ENCODE measurements around the gene PARD3B. TPM values are rescaled to one million over a fixed set of nuclear protein-coding genes. Genes with fewer than 3 reads are reported as not detected.

PARD3B gene
- total RNA-seq, 1 experiment from 2014 or later: 3.6 TPM

GRCh38 chr2:204628926-204629712 is 83.8 kb downstream of the PARD3B start:
- POLR2A ChIA-PET: no interaction called here
- in situ Hi-C loops (cut with HindIII; ENCODE audit: low pct_unique_long_range_greater_than_20kb, low sequenced_read_pairs): no loop called here
- no peak overlapping the region for H3K4me3 ChIP-seq (ENCODE audit: low read depth in 2 of 2, low read length in 2 of 2)

GRCh38 chr2:204632410-204632809 is 87.1 kb downstream of the PARD3B start:
- DNase-seq (ENCODE audit: low read depth, low spot score) (no peak), ATAC-seq (no peak)
- in situ Hi-C loops (cut with HindIII; ENCODE audit: low pct_unique_long_range_greater_than_20kb, low sequenced_read_pairs): no loop called here
- ChIA-PET CTCF (no interaction called here), POLR2A (no interaction called here)
- Histone ChIP-seq H3K9me3 (ENCODE audit: control insufficient read depth, insufficient read depth, low read depth, low read length) (no peaks in the 10 kb centered on the region), H3K4me3 (ENCODE audit: low read depth in 2 of 2, low read length in 2 of 2) (no peak overlapping the region), H3K27me3 (ENCODE audit: control insufficient read depth, insufficient read depth, low read length) (no peaks in the 10 kb centered on the region), H3K4me1 (ENCODE audit: control insufficient read depth, insufficient read depth, low read length) (no peaks in the 10 kb centered on the region), H3K27ac (ENCODE audit: low read length) (no peak overlapping the region), H3K36me3 (ENCODE audit: control insufficient read depth, insufficient read depth, low read length) (no peaks in the 10 kb centered on the region)
- no peak for TF ChIP-seq POLR2AphosphoS5 (IDR thresholded peaks at IDR 0.05; ENCODE audit: low read depth, low read length)
- TF ChIP-seq CTCF (IDR thresholded peaks at IDR 0.05): no peak
- TF ChIP-seq TCF7L2 (IDR thresholded peaks at IDR 0.05; ENCODE audit: low read depth, low read length): no peak
- no peak for TF ChIP-seq SIN3A (IDR thresholded peaks at IDR 0.05; ENCODE audit: borderline replicate concordance, insufficient read depth, low read depth, low read length)
- BruUV-seq (replicated peaks): no TSS peak
- intact Hi-C loops (cut with micrococcal nuclease; ENCODE audit: unreplicated experiment): no loop called here

More at GRCh38 chr2:204628926-204629712, 83.8 kb downstream of the PARD3B start:
- no peaks in the 10 kb centered on the region for H3K4me1 ChIP-seq (ENCODE audit: control insufficient read depth, insufficient read depth, low read length)
- H3K36me3 ChIP-seq (ENCODE audit: control insufficient read depth, insufficient read depth, low read length): no peaks in the 10 kb centered on the region
- no peak for DNase-seq (ENCODE audit: low read depth, low spot score)
- H3K27me3 ChIP-seq (ENCODE audit: control insufficient read depth, insufficient read depth, low read length): no peaks in the 10 kb centered on the region
- no peaks in the 10 kb centered on the region for H3K9me3 ChIP-seq (ENCODE audit: control insufficient read depth, insufficient read depth, low read depth, low read length)
- intact Hi-C loops (cut with micrococcal nuclease; ENCODE audit: unreplicated experiment): no loop called here
- no peak overlapping the region for H3K27ac ChIP-seq (ENCODE audit: low read length)
- no peak for ATAC-seq
- TF ChIP-seq CTCF (IDR thresholded peaks at IDR 0.05): no peak
- no peak for TF ChIP-seq SIN3A (IDR thresholded peaks at IDR 0.05; ENCODE audit: borderline replicate concordance, insufficient read depth, low read depth, low read length)
- no TSS peak for BruUV-seq (replicated peaks)
- CTCF ChIA-PET: no interaction called here

GRCh38 chr2:204634564-204634963 is 89.3 kb downstream of the PARD3B start:
- DNase-seq (ENCODE audit: low read depth, low spot score) (no peak), ATAC-seq (no peak)
- intact Hi-C loops (cut with micrococcal nuclease; ENCODE audit: unreplicated experiment) (no loop called here), in situ Hi-C loops (cut with HindIII; ENCODE audit: low pct_unique_long_range_greater_than_20kb, low sequenced_read_pairs) (no loop called here)
- no peaks in the 10 kb centered on the region for H3K36me3 ChIP-seq (ENCODE audit: control insufficient read depth, insufficient read depth, low read length)
- TF ChIP-seq CTCF (IDR thresholded peaks at IDR 0.05) (no peak), SIN3A (IDR thresholded peaks at IDR 0.05; ENCODE audit: borderline replicate concordance, insufficient read depth, low read depth, low read length) (no peak), POLR2AphosphoS5 (IDR thresholded peaks at IDR 0.05; ENCODE audit: low read depth, low read length) (no peak), REST (IDR thresholded peaks at IDR 0.05; ENCODE audit: insufficient read depth in 1 of 2, low read depth in 2 of 2, low read length in 1 of 2) (no peak), TCF7L2 (IDR thresholded peaks at IDR 0.05; ENCODE audit: low read depth, low read length) (no peak)
- ChIA-PET CTCF (no interaction called here), POLR2A (no interaction called here)
- BruUV-seq (replicated peaks): no TSS peak
- no peaks in the 10 kb centered on the region for H3K27me3 ChIP-seq (ENCODE audit: control insufficient read depth, insufficient read depth, low read length)
- no peak overlapping the region for H3K27ac ChIP-seq (ENCODE audit: low read length)
- no peak overlapping the region for H3K4me3 ChIP-seq (ENCODE audit: low read depth in 2 of 2, low read length in 2 of 2)
- no peaks in the 10 kb centered on the region for H3K4me1 ChIP-seq (ENCODE audit: control insufficient read depth, insufficient read depth, low read length)
- H3K9me3 ChIP-seq (ENCODE audit: control insufficient read depth, insufficient read depth, low read depth, low read length): no peaks in the 10 kb centered on the region

Data from Panc1 (cell line).